Left lung (tissue), 14 donors: ENCODE results near the gene ZEB2. TPM values are rescaled to one million over a fixed set of nuclear protein-coding genes. Genes with fewer than 3 reads are reported as not detected.

Experiments
- ATAC-seq: fragments of 200-7000 bp; cut with Tn5 transposase; one replicate; pipeline ENCODE4 v1.9.1; 2020; ENCODE audit warnings: moderate library complexity
- DNase-seq, 4 donors: peaks; one replicate each; pipeline ENCODE4 v3.0.0-alpha.2; 2013 to 2020
- H3K27ac ChIP-seq, 2 donors: fragments of 200-600 bp; sonication (generic) in 1 of 2; one replicate each; pipeline versions ENCODE4 v1.5.0 to v1.8.0; 2020 to 2021
- H3K27me3 ChIP-seq, 2 donors: fragments of 200-600 bp; sonication (generic) in 1 of 2; one replicate each; pipeline versions ENCODE4 v1.5.0 to v1.8.0; 2020 to 2021
- H3K36me3 ChIP-seq, 2 donors: fragments of 200-600 bp; sonication (generic) in 1 of 2; one replicate each; pipeline versions ENCODE4 v1.5.0 to v1.8.0; 2020 to 2021
- H3K4me1 ChIP-seq, 2 donors: fragments of 200-600 bp; one replicate each; pipeline ENCODE4 v1.8.0; 2021
- H3K4me3 ChIP-seq, 2 donors: fragments of 200-600 bp; sonication (generic) in 1 of 2; one replicate each; pipeline versions ENCODE4 v1.5.0 to v1.8.0; 2020 to 2021; ENCODE audit warnings: mild to moderate bottlenecking in 1 of 2
- H3K9me3 ChIP-seq, 2 donors: fragments of 200-600 bp; sonication (generic) in 1 of 2; one replicate each; pipeline versions ENCODE4 v1.5.0 to v1.8.0; 2020 to 2021
- CTCF ChIP-seq, 2 donors: fragments of 200-600 bp; sonication (generic) in 1 of 2; IDR thresholded peaks; one replicate each; pipeline versions ENCODE4 v1.5.0 to v1.8.0; 2021; ENCODE audit warnings: antibody characterized with exemption in 2 of 2
- intact Hi-C, 2 donors: fragments of 100-400 bp; cut with DNase I; formaldehyde crosslinking; loops; one replicate each; pipeline versions ENCODE4 v1.11.2 to v1.14.2; 2022
- long read RNA-seq, 12 donors: library from polyadenylated mRNA in 2 of 12; unstranded in 2 of 12; transcript quantifications; one replicate each; pipeline ENCODE4 v2.0.0 and lab custom pipeline, GENCODE V29; 2019 to 2026
- polyA plus RNA-seq, 6 donors: library from polyadenylated mRNA; unstranded; fragments of 120-200 nt; gene quantifications; one replicate each; pipeline ENCODE4 v1.2.1, GENCODE V29; 2013; ENCODE audit not compliant: insufficient read length in 6 of 6
- total RNA-seq, 2 donors: library from RNA; stranded (reverse); fragmentation: NEBNext Ultra II Directional; extraction: Animal tissue kit (Norgen Biotek cat#: 25700); gene quantifications; one replicate each; pipeline ENCODE4 v1.2.1, GENCODE V29; 2021
- donor health status: DM: no; HTN: yes; CAD: no.
- donor health status: DM: no; HTN: no; CAD: no.

The ZEB2 gene
- 100 to 1,000 TPM; 141 to 272 TPM for total RNA-seq
- 100 to 1,000 TPM; 228 to 292 (median 271) TPM for polyA plus RNA-seq
- long read RNA-seq, donor 1, full-length matches to known transcripts: 25 of 115 reads
- long read RNA-seq, donor 1, partial matches to known transcripts: 90 of 115 reads
- long read RNA-seq, donor 1, other reads (novel, unspliced or antisense): 0 of 115 reads
- long read RNA-seq, donor 2, full-length matches to known transcripts: 26 of 112 reads
- long read RNA-seq, donor 2, partial matches to known transcripts: 81 of 112 reads
- long read RNA-seq, donor 2, other reads (novel, unspliced or antisense): 5 of 112 reads
- long read RNA-seq, donor 3, full-length matches to known transcripts: 13 of 33 reads
- long read RNA-seq, donor 3, partial matches to known transcripts: 20 of 33 reads
- long read RNA-seq, donor 3, other reads (novel, unspliced or antisense): 0 of 33 reads
- long read RNA-seq, donor 4, partial matches to known transcripts: 3 of 5 reads
- long read RNA-seq, donor 4, other reads (novel, unspliced or antisense): 2 of 5 reads
- long read RNA-seq, donor 5, full-length matches to known transcripts: 22 of 73 reads
- long read RNA-seq, donor 5, partial matches to known transcripts: 51 of 73 reads
- long read RNA-seq, donor 5, other reads (novel, unspliced or antisense): 0 of 73 reads
- long read RNA-seq, donor 6, full-length matches to known transcripts: 18 of 43 reads
- long read RNA-seq, donor 6, partial matches to known transcripts: 25 of 43 reads
- long read RNA-seq, donor 6, other reads (novel, unspliced or antisense): 0 of 43 reads
- long read RNA-seq, donor 7, full-length matches to known transcripts: 10 of 32 reads
- long read RNA-seq, donor 7, partial matches to known transcripts: 22 of 32 reads
- long read RNA-seq, donor 7, other reads (novel, unspliced or antisense): 0 of 32 reads
- long read RNA-seq, donor 8, full-length matches to known transcripts: 12 of 107 reads
- long read RNA-seq, donor 8, partial matches to known transcripts: 95 of 107 reads
- long read RNA-seq, donor 8, other reads (novel, unspliced or antisense): 0 of 107 reads
- long read RNA-seq, donor 9, partial matches to known transcripts: 0 of 1 reads
- long read RNA-seq, donor 9, other reads (novel, unspliced or antisense): 0 of 1 reads
- long read RNA-seq, donor 10, partial matches to known transcripts: 0 of 6 reads
- long read RNA-seq, donor 10, other reads (novel, unspliced or antisense): 3 of 6 reads
- long read RNA-seq, donor 11, full-length matches to known transcripts: 16 of 47 reads
- long read RNA-seq, donor 11, partial matches to known transcripts: 31 of 47 reads
- long read RNA-seq, donor 11, other reads (novel, unspliced or antisense): 0 of 47 reads
- long read RNA-seq, donor 12, full-length matches to known transcripts: 18 of 75 reads
- long read RNA-seq, donor 12, partial matches to known transcripts: 57 of 75 reads
- long read RNA-seq, donor 12, other reads (novel, unspliced or antisense): 0 of 75 reads

DNA sequence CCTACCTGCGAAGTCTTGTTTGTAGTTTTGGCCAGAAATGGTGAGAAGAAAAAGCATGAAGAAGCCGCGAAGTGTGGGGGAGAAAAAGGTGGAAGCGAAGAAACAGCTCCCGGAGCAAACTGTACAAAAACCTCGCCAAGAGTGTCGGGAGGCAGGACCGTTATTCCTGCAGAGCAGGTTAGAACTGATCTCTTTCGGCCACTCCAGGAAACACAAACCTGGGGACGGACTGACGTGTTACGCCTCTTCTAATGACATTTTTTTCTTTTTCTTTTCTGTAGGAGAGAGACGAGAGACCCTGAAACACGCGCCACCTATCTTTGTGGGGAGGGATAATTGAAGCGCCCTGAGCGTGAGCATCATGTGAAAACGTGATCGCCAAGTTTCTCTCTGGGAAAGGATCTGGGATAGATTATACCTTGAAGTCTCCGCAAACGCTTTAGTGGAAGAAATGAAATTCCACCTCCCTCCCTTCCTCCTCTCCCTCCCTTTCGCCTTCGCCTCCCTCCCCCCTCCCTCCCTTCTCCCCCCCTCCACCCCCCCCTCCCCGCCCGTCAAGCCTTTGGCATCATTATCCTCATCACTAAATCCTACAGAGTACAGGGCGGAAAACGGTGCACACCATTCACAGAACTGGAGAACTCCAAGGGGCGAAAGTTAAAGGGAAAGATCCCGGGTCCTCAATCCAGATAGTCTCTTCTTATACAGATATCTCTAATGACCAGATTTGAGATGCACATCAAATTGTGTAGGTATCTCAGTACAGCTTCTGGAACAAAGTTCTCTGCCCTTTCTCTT lies at the start of gene ZEB2:
Gene ZEB2, minus strand, starts transcription at position 186 of the 798 bp plus-strand sequence. CDS start 2,769 bp downstream, outside the sequence.
- no peaks in the 10 kb centered on the region for H3K36me3 ChIP-seq
- DNase-seq: peak in 3 of 4 donors; percentile 76 to 93 (median 87)
- intact Hi-C loops: loop anchor here in 1 of 2 donors (10.0 kb wide), 1 partner anchor 1085 kb away; no protein-coding TSS in a partner anchor
- peaks cover 0 to 39% of the 10 kb centered on the region in 2 donors for H3K4me1 ChIP-seq
- peak; percentile 30 to 46 for TF ChIP-seq CTCF (IDR thresholded peaks at IDR 0.05)
- peak within 1 kb of the TSS; percentile 98 to 99 for H3K27ac ChIP-seq
- peak; percentile 17 for ATAC-seq
- peaks cover 5 to 79% of the 10 kb centered on the region in 2 donors for H3K27me3 ChIP-seq
- H3K9me3 ChIP-seq: no peaks in the 10 kb centered on the region
- peak within 1 kb of the TSS; percentile 49 to 65 for H3K4me3 ChIP-seq

DNA sequence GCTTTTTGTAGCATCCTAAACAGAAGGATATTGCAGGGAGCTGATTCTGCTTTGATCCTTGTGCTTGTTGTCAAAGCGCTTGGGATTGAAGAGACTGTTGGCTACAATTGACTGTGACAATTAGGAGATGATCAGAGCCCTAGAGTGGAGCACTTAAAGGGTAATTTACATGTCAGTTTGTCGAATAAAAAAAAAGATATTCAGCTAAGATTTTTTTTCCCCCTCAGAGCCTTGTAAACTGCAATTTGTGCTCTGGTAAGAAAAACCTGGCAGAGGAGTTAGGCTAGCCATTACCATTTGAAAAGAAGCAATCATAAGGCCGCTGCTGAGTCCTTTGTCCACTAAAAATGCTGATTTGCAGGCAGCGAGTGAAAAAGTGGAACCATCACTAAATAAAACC lies 47.8 kb upstream of the ZEB2 start:
- ATAC-seq: no peak
- Histone ChIP-seq H3K4me1 (no peaks in the 10 kb centered on the region), H3K36me3 (no peaks in the 10 kb centered on the region), H3K27ac (no peak overlapping the region), H3K4me3 (no peak overlapping the region), H3K27me3 (no peaks in the 10 kb centered on the region), H3K9me3 (no peaks in the 10 kb centered on the region)
- no peak for DNase-seq
- TF ChIP-seq CTCF (IDR thresholded peaks at IDR 0.05): no peak
- intact Hi-C loops: no loop called here

- ATAC-seq (no peak), DNase-seq (no peak)
- Histone ChIP-seq H3K4me1 (no peaks in the 10 kb centered on the region), H3K27me3 (no peaks in the 10 kb centered on the region), H3K4me3 (no peak overlapping the region), H3K9me3 (no peaks in the 10 kb centered on the region), H3K36me3 (no peaks in the 10 kb centered on the region), H3K27ac (no peak overlapping the region)
- intact Hi-C loops: no loop called here
- no peak for TF ChIP-seq CTCF (IDR thresholded peaks at IDR 0.05)
These were observed 46.5 kb upstream of the ZEB2 start for GRCh38 chr2:144566448-144566847.

GRCh38 chr2:144560251-144560650 lies 40.3 kb upstream of the ZEB2 start:
- Histone ChIP-seq H3K36me3 (no peaks in the 10 kb centered on the region), H3K27ac (peak overlapping the region in 1 of 2 donors; percentile 3), H3K27me3 (no peaks in the 10 kb centered on the region), H3K4me1 (peaks cover 0 to 16% of the 10 kb centered on the region in 2 donors), H3K9me3 (no peaks in the 10 kb centered on the region), H3K4me3 (no peak overlapping the region)
- no peak for ATAC-seq
- intact Hi-C loops: no loop called here
- no peak for DNase-seq
- no peak for TF ChIP-seq CTCF (IDR thresholded peaks at IDR 0.05)
